TTC549 (cell line): ENCODE data around the gene DNAAF5.

Experiments used
- FAIRE-seq: peaks from 2 replicates; lab custom pipeline; 2012; peaks lifted over from hg19 to GRCh38; lab: Jason Lieb, UNC

Gene DNAAF5

DNA sequence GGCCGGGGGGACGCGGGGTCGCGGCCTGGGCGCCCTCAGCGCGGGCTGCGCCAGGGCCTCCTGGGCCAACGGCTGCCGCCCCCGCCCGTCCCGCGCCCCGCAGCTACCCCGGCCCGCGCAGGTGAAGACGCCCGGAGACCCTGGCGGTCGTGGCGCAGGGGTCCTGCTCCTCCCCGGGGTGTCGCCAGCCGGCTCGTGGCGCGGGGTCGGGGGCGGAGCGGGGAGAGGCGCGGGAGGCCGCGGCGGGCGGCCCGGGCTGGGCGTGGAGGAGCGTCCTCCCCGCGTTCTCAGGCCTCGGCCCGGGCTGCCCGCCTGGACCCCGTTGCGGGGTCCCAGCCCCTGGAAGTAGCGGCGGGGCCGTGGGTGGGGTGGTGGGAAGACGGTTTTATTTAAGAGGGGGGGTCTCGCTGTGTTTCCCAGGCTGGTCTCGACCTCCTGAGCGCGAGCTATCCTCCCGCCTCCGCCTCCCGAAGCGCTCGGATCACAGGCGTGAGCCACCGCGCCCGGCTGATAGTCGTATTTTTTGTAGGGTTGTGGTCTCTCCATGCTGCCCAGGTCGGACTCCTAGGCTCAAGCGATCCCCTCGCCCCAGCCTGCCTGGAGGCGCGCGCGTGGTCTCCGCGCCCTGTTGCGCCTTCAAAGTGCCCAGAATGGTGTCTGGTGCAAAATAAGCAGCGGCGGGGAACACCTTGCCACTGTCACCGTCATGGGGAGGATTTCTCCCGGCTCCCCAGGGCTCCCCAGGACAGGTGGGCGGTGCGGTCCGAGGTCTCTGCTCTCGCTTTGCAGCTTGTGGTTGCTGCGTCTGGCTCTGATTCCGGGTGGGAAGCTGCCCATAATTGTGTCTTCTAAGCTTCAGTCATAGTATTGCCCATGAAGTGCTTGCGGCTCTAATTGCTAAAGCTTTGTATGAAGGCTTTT lies 90.5 kb downstream of the DNAAF5 start:
- FAIRE-seq = no peak

DNA sequence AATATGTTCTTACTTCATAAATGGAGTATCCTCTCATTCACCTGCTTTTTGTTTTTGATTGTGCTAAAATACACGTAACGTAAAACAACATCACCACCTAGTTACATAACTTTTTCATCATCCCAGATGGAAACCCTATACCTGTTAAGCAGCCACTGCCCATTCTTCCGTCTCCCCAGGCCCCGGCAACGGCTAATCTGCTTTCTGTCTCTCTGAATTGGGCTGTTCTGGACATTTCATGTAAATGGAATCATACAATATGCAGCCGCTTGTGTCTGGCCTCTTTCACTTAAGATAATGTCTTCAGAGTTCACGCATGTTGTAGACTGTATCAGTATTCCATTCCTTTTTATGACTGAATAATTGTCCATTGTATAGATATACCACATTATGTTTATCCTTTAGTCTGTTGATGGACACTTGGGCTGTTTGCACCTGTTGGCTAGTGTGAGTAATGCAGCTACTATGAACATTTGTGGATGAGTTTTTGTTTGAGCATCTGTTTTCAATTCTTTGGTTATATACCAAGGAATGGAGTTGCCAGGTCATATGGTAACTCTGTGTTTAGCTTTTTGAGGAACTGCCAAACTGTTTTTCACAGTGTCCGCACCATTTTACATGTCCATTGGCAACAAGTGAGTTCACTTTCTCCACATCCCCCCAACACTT lies 91.7 kb downstream of the DNAAF5 start:
- FAIRE-seq = no peak

DNA sequence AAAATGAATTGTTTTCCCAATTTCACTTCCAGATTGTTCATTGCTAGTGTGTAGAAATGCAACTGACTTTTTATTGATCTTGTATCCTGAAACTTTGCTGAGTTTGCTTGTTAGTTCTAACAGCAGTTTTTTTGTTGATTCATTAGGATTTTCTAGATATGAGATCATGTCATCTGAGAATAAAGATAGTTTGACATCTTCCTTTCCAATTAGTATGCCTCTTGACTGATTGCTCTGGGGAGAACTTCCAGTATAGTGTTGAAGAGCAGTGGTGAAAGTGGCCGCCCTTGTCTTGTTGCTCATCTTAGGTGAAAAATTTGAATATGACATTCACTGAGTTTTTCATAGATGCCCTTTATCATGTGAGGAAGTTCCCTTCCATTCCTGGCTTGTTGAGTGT lies 93.8 kb downstream of the DNAAF5 start:
- no peak for FAIRE-seq

DNA sequence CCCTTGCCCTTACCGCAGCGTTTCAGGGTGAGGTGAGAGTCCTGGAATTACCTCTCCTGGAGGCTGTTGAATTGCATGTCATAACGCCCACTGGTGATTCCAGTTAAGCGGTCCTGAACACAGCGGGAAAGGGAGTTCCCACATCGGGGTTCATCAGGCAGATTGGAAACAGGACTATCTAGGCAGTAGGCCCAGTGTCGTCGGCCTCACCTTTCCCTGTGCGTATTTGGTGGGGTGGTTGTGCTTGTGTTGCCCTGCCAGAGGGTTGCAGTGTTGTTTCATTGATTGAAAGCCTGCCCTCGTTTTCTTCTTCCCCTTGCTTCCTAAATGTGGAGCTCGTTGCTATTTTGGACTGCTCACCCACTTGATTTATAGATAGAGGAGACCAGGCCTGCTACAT lies 95.2 kb downstream of the DNAAF5 start:
- no peak for FAIRE-seq

DNA sequence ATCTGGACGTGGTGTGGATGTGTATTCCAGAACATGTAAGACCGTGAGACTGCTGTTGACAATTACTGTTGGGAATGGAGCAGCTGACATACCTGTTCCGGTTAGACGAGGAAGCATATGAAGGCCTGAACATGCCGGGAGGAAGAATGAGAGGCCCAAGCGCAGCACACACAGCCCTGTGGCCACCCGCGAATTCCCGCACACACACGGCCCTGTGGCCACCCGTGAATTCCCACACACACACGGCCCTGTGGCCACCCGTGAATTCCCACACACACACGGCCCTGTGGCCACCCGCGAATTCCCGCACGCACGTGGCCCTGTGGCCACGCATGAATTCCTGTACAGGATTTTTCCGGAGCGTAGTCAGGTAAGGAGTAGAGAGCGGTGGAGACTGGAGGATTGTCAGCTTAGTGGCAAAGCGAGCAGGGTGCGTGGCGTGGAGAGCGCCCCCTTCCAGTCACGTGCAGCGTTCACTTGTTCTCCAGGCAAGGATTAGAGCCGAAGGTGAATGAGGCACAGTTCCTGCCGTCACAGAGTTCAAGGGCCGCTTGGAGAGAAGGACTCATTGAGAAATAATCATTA lies 96.3 kb downstream of the DNAAF5 start:
- no peak for FAIRE-seq

DNA sequence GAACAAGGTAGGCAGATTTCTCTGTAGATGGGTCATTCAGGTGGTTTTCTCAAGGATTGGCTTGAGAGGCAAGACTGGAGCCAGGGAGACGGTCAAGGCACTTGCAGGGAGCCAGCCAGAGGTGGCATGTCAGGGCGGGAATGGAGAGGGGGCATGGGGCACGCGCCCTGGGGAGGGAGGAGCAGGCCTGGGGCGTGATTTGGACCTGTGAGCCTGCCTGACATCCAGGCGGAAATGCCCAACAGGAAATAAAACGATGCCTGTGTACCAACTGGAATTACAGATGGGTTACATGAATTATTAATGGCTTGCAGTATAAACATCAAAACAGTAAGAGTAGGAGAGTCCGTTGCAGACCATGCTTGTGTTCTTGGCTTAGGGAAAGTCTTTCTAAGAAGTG lies 97.2 kb downstream of the DNAAF5 start:
- FAIRE-seq = no peak

DNA sequence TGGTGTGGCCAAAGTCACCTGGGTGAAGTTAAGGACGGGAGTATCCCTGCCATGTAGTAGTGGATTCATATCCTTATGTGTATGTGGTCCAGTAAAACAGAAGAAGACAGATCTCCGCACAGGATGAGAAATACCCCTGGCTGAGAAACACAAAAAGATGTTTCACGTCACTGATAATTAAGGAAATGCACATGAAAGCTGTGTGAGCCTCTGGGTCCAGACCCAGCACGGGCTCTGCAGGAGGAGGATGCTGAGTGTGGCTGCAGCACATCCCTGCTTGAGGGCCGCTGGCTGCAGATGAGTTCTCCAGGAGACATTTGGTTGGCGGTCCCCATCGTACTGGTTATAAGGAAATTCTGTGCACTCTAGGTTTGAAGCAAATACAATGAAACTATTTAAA lies 97.6 kb downstream of the DNAAF5 start:
- FAIRE-seq = no peak

DNA sequence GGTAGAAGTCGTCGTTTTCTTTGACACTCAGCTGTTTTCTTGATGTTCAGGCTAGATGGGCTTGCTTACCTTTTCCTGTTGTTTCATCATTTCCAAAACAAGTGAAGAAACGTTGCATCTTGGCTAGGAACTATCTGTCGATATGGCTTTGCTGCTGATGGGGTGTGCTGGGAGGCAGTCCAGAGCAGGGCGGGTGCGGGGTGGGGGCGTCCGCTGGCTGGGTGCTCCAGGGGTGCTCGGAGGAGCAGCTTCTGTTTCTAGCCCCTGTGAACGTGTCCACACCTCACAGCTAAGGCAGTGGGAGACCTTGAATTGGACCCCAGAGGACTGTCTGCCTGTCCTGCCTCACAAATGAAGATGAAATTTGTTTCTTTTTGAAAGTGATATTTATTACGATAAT lies 98.2 kb downstream of the DNAAF5 start:
- FAIRE-seq = no peak

DNA sequence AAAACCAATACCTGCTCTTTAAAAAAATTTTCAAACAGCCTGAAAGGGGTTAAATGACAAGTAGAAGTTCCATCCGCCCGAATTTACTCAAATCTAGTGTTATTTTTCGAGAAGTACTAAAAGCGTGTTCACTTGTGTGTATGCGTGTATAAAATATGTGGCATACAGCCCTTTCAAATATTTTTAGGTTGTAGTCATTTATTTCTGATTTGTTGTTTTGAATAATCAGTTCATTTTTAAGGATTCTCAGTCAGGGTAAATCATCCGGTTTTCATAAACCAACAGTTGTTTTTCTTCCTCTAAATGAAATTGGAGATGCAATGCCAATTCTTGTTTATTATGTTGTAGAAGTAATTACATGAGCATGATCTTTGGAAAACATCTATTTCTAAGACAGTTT lies 98.9 kb downstream of the DNAAF5 start:
- no peak for FAIRE-seq

DNA sequence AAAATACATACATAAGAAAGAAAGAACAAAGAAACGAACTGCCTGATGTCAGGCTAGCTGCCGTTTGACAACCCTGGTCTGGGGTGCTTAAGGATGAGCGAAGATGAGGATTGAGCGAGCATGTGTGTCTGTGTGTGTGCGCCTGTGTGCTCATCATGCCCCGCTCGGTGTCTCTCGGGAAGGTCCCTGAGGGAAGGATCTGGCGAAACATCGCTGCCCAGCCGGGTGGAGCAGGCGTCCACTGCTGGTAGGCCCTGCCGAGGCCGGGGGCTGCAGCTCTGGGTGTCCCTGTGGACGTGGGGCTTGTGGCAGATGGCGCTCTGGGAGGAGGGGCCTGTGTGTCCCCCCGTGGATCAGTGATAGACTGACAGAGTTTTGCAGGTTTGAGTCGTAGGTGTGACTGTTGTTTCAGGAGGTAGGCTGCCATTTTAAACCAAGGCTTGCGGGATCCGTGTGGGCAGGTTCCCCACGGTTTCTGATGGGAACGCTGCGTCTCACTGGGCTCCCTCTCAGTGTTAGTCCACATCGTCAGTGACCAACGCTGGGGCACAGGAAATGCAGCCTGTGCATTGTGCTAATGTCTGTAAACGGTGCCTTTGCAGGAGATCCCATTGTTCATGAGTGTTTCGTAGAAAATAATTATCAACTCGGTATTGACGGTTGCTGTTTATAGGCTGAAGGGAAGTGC lies 99.9 kb downstream of the DNAAF5 start:
- no peak for FAIRE-seq

DNA sequence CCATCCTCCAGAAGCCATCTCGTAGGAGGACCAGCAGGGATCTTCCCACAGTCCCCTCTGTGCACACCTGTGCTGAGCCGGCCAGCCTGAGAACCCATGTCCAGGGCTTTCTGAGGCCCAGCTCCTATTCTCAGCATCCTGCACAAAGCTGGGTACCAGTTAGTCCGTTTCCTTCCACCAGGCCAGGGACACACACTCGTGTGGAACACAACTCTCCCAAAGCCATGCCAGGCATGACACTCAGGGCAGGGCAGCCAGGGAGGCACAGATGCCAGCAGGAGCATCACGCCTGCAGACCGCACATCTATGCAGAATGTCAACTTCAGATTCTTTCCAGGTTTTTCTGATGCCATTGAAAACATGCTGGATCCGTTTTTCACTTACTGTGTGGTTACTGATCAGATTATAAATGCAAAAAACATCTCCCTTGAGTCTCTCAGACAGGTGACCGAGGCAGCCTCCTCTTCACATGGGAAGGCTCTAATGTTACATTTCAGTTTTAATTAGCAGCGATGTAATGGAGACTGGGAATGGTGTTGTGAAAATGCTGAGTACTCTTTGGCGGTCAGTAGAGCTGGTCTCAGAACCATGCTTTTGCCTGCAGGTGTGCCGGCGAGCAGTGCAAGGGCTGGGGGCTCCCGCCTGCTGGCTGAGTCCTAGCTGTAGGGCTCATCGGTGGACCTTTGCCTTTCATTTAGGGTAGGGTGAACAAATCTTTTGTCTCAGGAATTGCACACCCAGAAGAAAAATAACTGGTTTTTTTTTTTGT lies 102.5 kb downstream of the DNAAF5 start:
- FAIRE-seq = no peak

DNA sequence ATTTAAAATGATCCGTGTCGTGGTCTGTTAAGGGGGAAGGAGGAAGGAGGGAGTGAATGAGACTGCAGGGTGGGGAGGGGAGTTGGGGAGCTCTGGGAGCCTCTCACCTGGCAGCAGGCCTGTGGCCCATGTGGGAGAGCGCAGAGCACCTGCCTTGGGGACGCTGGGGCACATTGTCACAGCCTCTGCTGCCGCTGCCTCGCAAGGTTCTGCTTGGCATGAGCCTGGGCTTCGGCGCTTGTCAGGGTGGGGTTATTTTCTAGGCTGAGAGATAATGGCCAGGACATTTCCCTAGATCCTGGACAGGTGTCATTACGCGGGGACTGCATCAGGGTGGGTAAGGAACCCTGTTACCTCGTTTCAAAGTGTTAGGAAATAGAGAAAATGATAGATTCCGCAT lies 103.6 kb downstream of the DNAAF5 start:
- no peak for FAIRE-seq

DNA sequence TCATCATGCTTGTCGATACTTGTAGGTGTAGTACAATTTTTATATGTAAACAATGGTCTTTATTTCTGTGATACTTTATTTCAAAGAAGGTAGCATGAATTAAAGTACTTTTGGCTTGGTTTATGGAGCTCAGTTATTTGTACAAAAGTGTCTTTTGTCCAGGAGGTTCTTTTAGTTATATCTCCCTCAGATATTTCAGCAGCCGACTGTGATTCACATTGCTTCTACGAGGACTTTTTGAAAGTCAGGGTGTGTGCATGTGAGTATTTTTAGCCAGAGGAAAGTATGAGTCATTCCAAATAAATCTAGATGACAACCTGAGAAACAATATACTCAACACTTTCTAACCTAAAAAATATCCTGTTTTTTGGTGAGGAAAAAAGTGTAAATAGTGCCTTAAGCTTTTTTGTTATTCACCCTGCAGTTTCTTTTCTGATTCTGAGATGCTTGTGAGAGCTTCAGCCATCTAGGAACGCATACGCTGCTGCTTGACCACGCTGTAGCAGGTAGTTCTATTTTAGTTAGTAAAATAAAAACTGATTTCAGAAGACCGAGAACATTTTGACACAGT lies 105.2 kb downstream of the DNAAF5 start:
- no peak for FAIRE-seq

DNA sequence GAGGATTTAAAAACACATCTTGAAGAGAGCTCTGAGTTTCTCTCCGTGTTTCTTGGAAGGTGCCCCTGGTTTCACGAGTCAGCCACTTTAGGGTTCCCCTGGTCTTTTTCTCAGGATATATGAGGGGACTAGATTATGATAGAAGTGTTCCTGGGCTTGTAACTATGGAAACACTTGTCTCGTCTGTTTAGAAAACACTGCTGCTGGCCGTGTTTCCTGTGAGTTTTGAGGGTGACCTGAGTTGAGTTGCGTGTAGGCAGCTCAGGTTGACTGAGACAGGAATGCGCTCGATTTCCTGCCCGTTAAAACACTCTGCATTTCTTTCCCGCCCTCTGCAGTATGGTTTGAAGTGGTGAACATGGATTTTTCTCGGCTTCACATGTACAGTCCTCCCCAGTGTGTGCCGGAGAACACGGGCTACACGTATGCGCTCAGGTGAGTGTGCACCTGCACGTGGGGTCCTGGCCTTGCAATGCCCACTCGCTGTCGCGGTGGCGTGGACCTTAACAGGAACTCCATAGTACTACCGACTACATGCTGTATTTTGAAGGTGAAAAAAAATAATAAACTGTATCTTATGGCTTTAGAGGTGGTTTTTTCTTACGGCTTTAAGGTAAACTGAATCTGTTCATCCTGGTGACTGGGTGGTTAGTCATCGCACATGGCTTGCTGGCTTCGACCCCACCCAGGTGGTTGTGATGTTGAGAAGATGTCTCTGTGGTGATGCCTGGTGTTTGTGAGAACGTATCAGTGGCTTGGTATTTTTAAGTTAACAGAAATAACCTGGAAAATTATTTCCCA lies 105.9 kb downstream of the DNAAF5 start, which contains the start of gene SUN1:
Gene SUN1, plus strand, starts transcription at position 310 of the 801 bp plus-strand sequence. Its CDS starts 49 bp downstream, at position 359.
- no peak for FAIRE-seq

DNA sequence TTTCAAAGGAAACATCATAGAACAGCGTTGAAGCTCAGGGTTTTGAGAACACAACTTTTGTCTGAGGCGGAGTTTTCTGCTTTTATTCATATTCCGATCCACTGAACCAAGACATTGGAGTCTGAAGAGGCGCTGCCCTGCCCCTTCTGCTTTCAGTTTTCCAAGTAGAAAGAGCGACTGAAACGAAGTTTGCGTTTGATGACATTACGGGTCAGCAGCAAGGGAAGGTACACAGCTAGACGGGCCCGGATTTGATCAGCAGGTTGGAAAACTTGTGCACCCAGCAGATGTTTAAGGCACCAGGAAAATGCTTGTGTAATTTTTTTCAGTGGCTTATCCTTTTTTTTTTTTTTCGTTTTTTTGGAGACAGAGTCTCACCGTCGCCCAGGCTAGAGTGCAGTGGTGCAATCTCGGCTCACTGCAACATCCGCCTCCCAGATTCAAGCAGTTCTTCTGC lies 106.5 kb downstream of the DNAAF5 start:
- no peak for FAIRE-seq

DNA sequence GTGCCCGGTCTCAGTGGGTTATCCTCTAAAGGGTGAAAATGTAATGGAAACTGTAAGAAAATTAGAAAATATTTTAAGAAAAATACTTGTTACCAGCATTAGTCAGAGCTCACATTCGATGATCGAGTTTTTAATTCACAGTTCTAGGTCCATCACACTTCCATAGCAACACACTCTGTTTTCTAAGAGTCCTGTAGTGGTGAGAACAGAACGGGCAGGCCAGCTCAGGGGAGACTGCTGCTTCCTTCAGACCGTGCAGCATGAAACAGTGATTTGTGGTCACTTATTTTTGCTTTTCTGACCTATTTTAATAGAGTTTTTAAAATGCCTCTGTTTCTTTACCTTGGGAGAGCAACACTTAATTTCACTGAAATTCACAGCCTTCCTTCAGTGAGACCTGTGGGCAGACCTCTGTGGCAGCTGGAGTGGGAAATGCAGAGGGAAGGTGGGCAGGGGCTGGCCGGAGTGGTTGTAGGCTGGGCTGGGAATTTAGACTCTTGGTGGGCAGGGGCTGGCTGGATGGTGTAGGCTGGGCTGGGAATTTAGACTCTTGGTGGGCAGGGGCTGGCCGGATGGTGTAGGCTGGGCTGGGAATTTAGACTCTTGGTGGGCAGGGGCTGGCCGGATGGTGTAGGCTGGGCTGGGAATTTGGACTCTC lies 107.2 kb downstream of the DNAAF5 start:
- FAIRE-seq = no peak

DNA sequence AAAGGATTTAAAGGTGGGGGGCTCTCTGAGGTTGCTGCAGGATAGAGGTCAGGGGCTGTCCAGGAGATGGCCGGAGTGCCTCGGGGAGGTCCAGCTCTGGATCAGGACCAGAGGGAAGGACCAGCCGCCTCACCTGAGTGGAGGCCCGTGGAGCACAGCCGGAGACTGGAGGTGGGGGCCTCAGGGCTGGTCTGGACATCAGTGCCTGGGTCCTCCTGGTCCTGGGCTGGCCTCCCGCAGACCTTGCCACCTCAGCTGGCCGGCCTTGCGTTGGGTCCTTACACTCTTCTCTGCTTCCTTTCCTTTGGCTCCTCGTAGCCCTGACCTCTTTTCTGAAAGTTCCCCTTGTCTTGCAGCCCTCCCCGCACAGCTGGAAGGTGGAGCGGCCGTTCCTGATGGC lies 107.8 kb downstream of the DNAAF5 start:
- FAIRE-seq = no peak

DNA sequence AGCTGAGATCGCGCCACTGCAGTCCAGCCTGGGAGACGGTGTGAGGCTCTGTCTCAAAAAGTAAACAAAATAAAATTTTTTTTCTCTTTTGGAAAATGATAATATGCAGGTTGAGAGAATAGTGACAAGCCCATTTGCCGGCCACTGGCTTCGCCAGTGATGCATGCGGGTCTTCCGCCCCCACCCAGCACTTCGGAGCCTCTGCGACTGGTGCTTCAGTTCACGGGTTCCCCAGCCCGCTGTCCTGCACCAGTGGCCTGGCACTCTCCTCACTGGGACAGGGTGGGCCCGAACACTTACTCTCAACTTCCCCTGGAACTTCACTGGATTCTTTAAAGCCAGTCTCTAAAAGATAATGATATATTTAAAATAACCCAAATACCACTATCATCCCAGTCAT lies 108.5 kb downstream of the DNAAF5 start:
- no peak for FAIRE-seq

DNA sequence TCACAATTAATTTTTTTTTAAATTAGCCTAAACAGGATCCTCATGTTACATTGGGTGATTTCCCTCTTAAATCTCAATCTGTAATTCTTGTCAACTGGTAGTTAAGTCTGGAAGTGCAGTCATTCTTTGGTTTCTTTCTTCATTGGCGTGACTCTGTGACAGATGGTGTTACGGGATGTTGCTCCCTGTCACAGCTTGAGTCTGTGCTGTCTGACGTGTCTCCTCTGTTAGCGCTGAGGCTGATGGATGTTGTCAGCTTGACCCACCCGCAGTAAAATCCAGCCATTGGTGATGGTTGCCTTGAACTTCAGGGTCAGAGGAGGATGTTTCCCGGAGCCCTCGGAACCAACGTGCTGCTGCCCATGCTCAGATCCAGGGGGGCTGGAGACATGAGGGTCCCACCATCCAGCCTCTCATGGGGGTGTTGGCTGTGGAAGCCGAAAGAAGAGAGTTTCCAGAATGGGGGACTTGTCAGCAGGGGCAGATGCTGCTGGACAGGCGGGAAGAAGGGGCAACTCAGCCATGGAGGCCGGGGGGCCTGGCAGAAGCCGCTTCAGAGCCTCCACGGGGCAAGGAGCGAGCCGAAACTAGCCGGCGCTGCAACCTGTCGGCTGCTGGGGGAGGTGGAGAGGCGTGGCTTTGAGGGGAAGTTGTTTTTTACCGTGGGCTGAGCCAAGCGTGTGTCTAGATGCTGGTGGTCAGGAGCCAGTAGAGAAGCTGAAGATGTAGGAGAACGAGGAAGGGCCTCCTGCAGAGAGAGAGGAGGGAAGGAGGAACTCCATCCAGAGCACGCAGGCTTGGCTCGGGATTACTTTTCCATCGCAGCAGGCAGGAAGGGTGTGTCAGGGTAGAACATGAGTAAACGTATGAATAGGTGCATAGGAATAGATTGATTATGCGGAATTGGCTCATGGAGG lies 109.2 kb downstream of the DNAAF5 start:
- FAIRE-seq = no peak
